Muscle layer of duodenum (tissue), 2 donors: ENCODE results near the gene ABHD5.

Source experiments
- H3K27ac ChIP-seq: one replicate; pipeline ENCODE4 v1.7.0; 2013; ENCODE audit warnings: mild to moderate bottlenecking, low read length
- H3K27me3 ChIP-seq: one replicate; pipeline ENCODE4 v1.7.0; 2013; ENCODE audit warnings: low read depth, mild to moderate bottlenecking, control low read depth, low read length
- H3K36me3 ChIP-seq, 2 donors: one replicate each; pipeline ENCODE4 v1.7.0; 2013; ENCODE audit warnings: low read length in 2 of 2, control low read depth in 1 of 2, mild to moderate bottlenecking in 1 of 2; ENCODE audit not compliant: insufficient read depth in 2 of 2, control insufficient read depth in 1 of 2
- H3K4me1 ChIP-seq, 2 donors: one replicate each; pipeline ENCODE4 v1.7.0; 2013; ENCODE audit warnings: low read length in 2 of 2, mild to moderate bottlenecking in 2 of 2, control low read depth in 1 of 2, moderate library complexity in 1 of 2; ENCODE audit not compliant: insufficient read depth in 2 of 2, control insufficient read depth in 1 of 2
- H3K4me3 ChIP-seq, 2 donors: one replicate each; pipeline ENCODE4 v1.7.0; 2013; ENCODE audit warnings: low read length in 2 of 2, low read depth in 1 of 2, mild to moderate bottlenecking in 1 of 2
- H3K9me3 ChIP-seq, 2 donors: one replicate each; pipeline ENCODE4 v1.7.0; 2013; ENCODE audit warnings: low read length in 2 of 2, control low read depth in 1 of 2, mild to moderate bottlenecking in 1 of 2; ENCODE audit not compliant: control insufficient read depth in 1 of 2
- donor health status: healthy.

Gene ABHD5

GRCh38 chr3:43686700-43687498 is 3.8 kb upstream of the ABHD5 start:
- H3K27me3 ChIP-seq, result no peaks in the 10 kb centered on the region
- H3K36me3 ChIP-seq, result peaks cover 0 to 3% of the 10 kb centered on the region in 2 donors
- H3K27ac ChIP-seq, result no peak overlapping the region
- H3K4me1 ChIP-seq, result peaks cover 0 to 12% of the 10 kb centered on the region in 2 donors
- no peaks in the 10 kb centered on the region for H3K9me3 ChIP-seq
- H3K4me3 ChIP-seq, result no peak overlapping the region

GRCh38 chr3:43687499-43687811 is 3.3 kb upstream of the ABHD5 start:
- Histone ChIP-seq H3K36me3 (peaks cover 0 to 3% of the 10 kb centered on the region in 2 donors), H3K27me3 (no peaks in the 10 kb centered on the region), H3K9me3 (no peaks in the 10 kb centered on the region), H3K27ac (no peak overlapping the region), H3K4me3 (no peak overlapping the region), H3K4me1 (peaks cover 3 to 14% of the 10 kb centered on the region in 2 donors)

GRCh38 chr3:43688245-43688650 is 2.5 kb upstream of the ABHD5 start:
- H3K27me3 ChIP-seq, result no peaks in the 10 kb centered on the region
- peaks cover 6 to 14% of the 10 kb centered on the region in 2 donors for H3K4me1 ChIP-seq
- no peak overlapping the region for H3K27ac ChIP-seq
- H3K4me3 ChIP-seq, result no peak overlapping the region
- H3K9me3 ChIP-seq, result no peaks in the 10 kb centered on the region
- peaks cover 0 to 3% of the 10 kb centered on the region in 2 donors for H3K36me3 ChIP-seq

GRCh38 chr3:43689166-43689565 is 1.6 kb upstream of the ABHD5 start:
- no peak overlapping the region for H3K4me3 ChIP-seq
- H3K27me3 ChIP-seq, result no peaks in the 10 kb centered on the region
- peak overlapping the region; percentile 64 for H3K27ac ChIP-seq
- peaks cover 6 to 14% of the 10 kb centered on the region in 2 donors for H3K4me1 ChIP-seq
- no peaks in the 10 kb centered on the region for H3K9me3 ChIP-seq
- H3K36me3 ChIP-seq, result peaks cover 0 to 3% of the 10 kb centered on the region in 2 donors

- no peaks in the 10 kb centered on the region for H3K27me3 ChIP-seq
- peak overlapping the region; percentile 64 for H3K27ac ChIP-seq
- no peaks in the 10 kb centered on the region for H3K9me3 ChIP-seq
- peak overlapping the region; percentile 81 to 89 for H3K4me3 ChIP-seq
- peaks cover 0 to 3% of the 10 kb centered on the region in 2 donors for H3K36me3 ChIP-seq
- peaks cover 6 to 14% of the 10 kb centered on the region in 2 donors for H3K4me1 ChIP-seq
These were observed 855 bp upstream of the ABHD5 start for GRCh38 chr3:43689766-43690399.

- peaks cover 6 to 14% of the 10 kb centered on the region in 2 donors for H3K4me1 ChIP-seq
- H3K36me3 ChIP-seq, result peaks cover 0 to 3% of the 10 kb centered on the region in 2 donors
- H3K4me3 ChIP-seq, result peak overlapping the region; percentile 81 to 89
- H3K27me3 ChIP-seq, result no peaks in the 10 kb centered on the region
- H3K9me3 ChIP-seq, result no peaks in the 10 kb centered on the region
- H3K27ac ChIP-seq, result peak overlapping the region; percentile 65
These were observed 620 bp downstream of the ABHD5 start for GRCh38 chr3:43691120-43691995.

GRCh38 chr3:43692085-43692855 is 1.5 kb downstream of the ABHD5 start:
- Histone ChIP-seq H3K36me3 (peaks cover 0 to 3% of the 10 kb centered on the region in 2 donors), H3K27ac (no peak overlapping the region), H3K4me3 (peak overlapping the region; percentile 81 to 89), H3K4me1 (peaks cover 9 to 14% of the 10 kb centered on the region in 2 donors), H3K27me3 (no peaks in the 10 kb centered on the region), H3K9me3 (no peaks in the 10 kb centered on the region)

GRCh38 chr3:43692971-43693370 is 2.2 kb downstream of the ABHD5 start:
- Histone ChIP-seq H3K9me3 (no peaks in the 10 kb centered on the region), H3K27ac (no peak overlapping the region), H3K4me1 (peaks cover 9 to 14% of the 10 kb centered on the region in 2 donors), H3K4me3 (no peak overlapping the region), H3K36me3 (peaks cover 0 to 3% of the 10 kb centered on the region in 2 donors), H3K27me3 (no peaks in the 10 kb centered on the region)

GRCh38 chr3:43693594-43693993 is 2.9 kb downstream of the ABHD5 start:
- Histone ChIP-seq H3K27ac (no peak overlapping the region), H3K36me3 (peaks cover 0 to 3% of the 10 kb centered on the region in 2 donors), H3K4me1 (peaks cover 9 to 14% of the 10 kb centered on the region in 2 donors), H3K9me3 (no peaks in the 10 kb centered on the region), H3K4me3 (no peak overlapping the region), H3K27me3 (no peaks in the 10 kb centered on the region)

GRCh38 chr3:43695443-43695842 is 4.7 kb downstream of the ABHD5 start:
- H3K4me3 ChIP-seq, result no peak overlapping the region
- H3K4me1 ChIP-seq, result peaks cover 6 to 9% of the 10 kb centered on the region in 2 donors
- no peaks in the 10 kb centered on the region for H3K27me3 ChIP-seq
- no peak overlapping the region for H3K27ac ChIP-seq
- H3K9me3 ChIP-seq, result no peaks in the 10 kb centered on the region
- H3K36me3 ChIP-seq, result peaks cover 0 to 7% of the 10 kb centered on the region in 2 donors
